ENCODE measurements around the gene EML6. TPM values are rescaled to one million over a fixed set of nuclear protein-coding genes. Genes with fewer than 3 reads are reported as not detected.

Gene EML6
- total RNA-seq, 1 donor from 2014 or later = 1.1 TPM

- DNase-seq (ENCODE audit: extremely low spot score, unreplicated experiment) = no peak
- peaks cover 18% of the 10 kb centered on the region for H3K27me3 Mint-ChIP-seq (ENCODE audit: unreplicated experiment)
- no peaks in the 10 kb centered on the region for H3K36me3 Mint-ChIP-seq (ENCODE audit: unreplicated experiment)
- no peaks in the 10 kb centered on the region for H3K4me1 Mint-ChIP-seq (ENCODE audit: unreplicated experiment)
- no peak for TF ChIP-seq CTCF (IDR thresholded peaks at IDR 0.05)
- H3K4me3 Mint-ChIP-seq (ENCODE audit: unreplicated experiment) = no peak overlapping the region
- H3K27ac Mint-ChIP-seq (ENCODE audit: unreplicated experiment) = no peak overlapping the region
- no peaks in the 10 kb centered on the region for H3K9me3 Mint-ChIP-seq (ENCODE audit: unreplicated experiment)
Measured at GRCh38 chr2:54881759-54882158, 158.3 kb downstream of the EML6 start.

GRCh38 chr2:54885891-54886290 lies 162.4 kb downstream of the EML6 start:
- Mint-ChIP-seq H3K27ac (ENCODE audit: unreplicated experiment) (no peak overlapping the region), H3K9me3 (ENCODE audit: unreplicated experiment) (no peaks in the 10 kb centered on the region), H3K4me3 (ENCODE audit: unreplicated experiment) (no peak overlapping the region), H3K4me1 (ENCODE audit: unreplicated experiment) (no peaks in the 10 kb centered on the region), H3K27me3 (ENCODE audit: unreplicated experiment) (peaks cover 40% of the 10 kb centered on the region), H3K36me3 (ENCODE audit: unreplicated experiment) (no peaks in the 10 kb centered on the region)
- no peak for DNase-seq (ENCODE audit: extremely low spot score, unreplicated experiment)
- TF ChIP-seq CTCF (IDR thresholded peaks at IDR 0.05) = no peak

GRCh38 chr2:54887850-54888545 lies 164.5 kb downstream of the EML6 start:
- DNase-seq (ENCODE audit: extremely low spot score, unreplicated experiment) = no peak
- no peak overlapping the region for H3K4me3 Mint-ChIP-seq (ENCODE audit: unreplicated experiment)
- no peaks in the 10 kb centered on the region for H3K9me3 Mint-ChIP-seq (ENCODE audit: unreplicated experiment)
- H3K27ac Mint-ChIP-seq (ENCODE audit: unreplicated experiment) = no peak overlapping the region
- no peaks in the 10 kb centered on the region for H3K4me1 Mint-ChIP-seq (ENCODE audit: unreplicated experiment)
- TF ChIP-seq CTCF (IDR thresholded peaks at IDR 0.05) = no peak
- peaks cover 40% of the 10 kb centered on the region for H3K27me3 Mint-ChIP-seq (ENCODE audit: unreplicated experiment)
- no peaks in the 10 kb centered on the region for H3K36me3 Mint-ChIP-seq (ENCODE audit: unreplicated experiment)

- no peak overlapping the region for H3K27ac Mint-ChIP-seq (ENCODE audit: unreplicated experiment)
- H3K36me3 Mint-ChIP-seq (ENCODE audit: unreplicated experiment) = no peaks in the 10 kb centered on the region
Measured at GRCh38 chr2:54889053-54889452, 165.6 kb downstream of the EML6 start.

DNA sequence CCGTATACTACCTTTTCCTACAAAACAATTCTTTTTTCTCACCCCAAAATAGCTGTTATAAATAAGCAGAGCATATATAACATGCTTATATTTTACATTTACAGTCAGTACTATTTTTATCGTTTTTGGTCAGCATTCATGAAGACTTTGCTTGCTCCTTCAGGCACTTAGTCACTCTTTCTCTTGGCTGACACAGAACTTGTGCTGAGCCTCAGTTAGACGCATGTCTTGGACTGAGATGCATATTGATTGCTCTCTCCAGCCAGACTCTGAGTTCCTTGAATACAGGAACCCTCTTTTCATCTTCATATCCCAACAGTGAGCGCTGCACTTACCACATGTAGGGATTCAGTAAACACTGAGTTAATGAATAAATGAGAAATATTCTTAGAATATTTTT lies 168.4 kb downstream of the EML6 start:
- no peaks in the 10 kb centered on the region for H3K9me3 Mint-ChIP-seq (ENCODE audit: unreplicated experiment)
- H3K27ac Mint-ChIP-seq (ENCODE audit: unreplicated experiment) = no peak overlapping the region
- DNase-seq (ENCODE audit: extremely low spot score, unreplicated experiment) = no peak
- no peaks in the 10 kb centered on the region for H3K4me1 Mint-ChIP-seq (ENCODE audit: unreplicated experiment)
- H3K27me3 Mint-ChIP-seq (ENCODE audit: unreplicated experiment) = peaks cover 31% of the 10 kb centered on the region
- no peak overlapping the region for H3K4me3 Mint-ChIP-seq (ENCODE audit: unreplicated experiment)
- no peak for TF ChIP-seq CTCF (IDR thresholded peaks at IDR 0.05)
- H3K36me3 Mint-ChIP-seq (ENCODE audit: unreplicated experiment) = peaks cover 2% of the 10 kb centered on the region

More at GRCh38 chr2:54889053-54889452, 165.6 kb downstream of the EML6 start:
- TF ChIP-seq CTCF (IDR thresholded peaks at IDR 0.05) = no peak
- Mint-ChIP-seq H3K4me1 (ENCODE audit: unreplicated experiment) (no peaks in the 10 kb centered on the region), H3K27me3 (ENCODE audit: unreplicated experiment) (peaks cover 38% of the 10 kb centered on the region), H3K4me3 (ENCODE audit: unreplicated experiment) (no peak overlapping the region), H3K9me3 (ENCODE audit: unreplicated experiment) (no peaks in the 10 kb centered on the region)
- no peak for DNase-seq (ENCODE audit: extremely low spot score, unreplicated experiment)
